Eye (tissue), 1 donor: ENCODE data around the gene SLC13A3.
"Not testable (repeated sequence)": the region's sequence is repeated elsewhere in the genome, so short reads cannot be mapped to it uniquely, and the experiment has no call there.

ENCODE experiments used
- DNase-seq: peaks from one replicate; pipeline ENCODE4 v3.0.0-alpha.2; 2015

Gene SLC13A3

DNA sequence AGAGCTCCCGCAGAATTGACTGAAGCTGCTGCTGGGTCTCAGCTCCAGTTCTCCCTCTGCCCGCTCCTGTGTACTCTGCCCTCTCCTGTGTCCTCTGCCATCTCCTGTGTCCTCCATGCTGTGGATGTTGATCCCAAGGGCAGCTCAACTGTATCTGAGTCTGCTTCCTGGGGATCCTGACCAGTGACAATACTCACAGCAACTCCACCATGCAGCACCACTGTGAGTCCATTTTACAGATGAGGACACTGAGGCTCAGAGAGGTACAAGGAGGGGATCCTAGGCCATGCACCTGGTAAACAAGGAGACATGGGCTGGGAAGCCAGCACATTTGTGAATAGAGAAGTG, 29.4 kb upstream of the SLC13A3 start:
- no peak for DNase-seq

GRCh38 chr20:46678516-46678915, 27.3 kb upstream of the SLC13A3 start:
- DNase-seq: no peak

- DNase-seq: no peak
These were observed 26.3 kb upstream of the SLC13A3 start for GRCh38 chr20:46677608-46678007.

GRCh38 chr20:46676649-46677316, 25.5 kb upstream of the SLC13A3 start:
- not testable (repeated sequence) for DNase-seq

DNA sequence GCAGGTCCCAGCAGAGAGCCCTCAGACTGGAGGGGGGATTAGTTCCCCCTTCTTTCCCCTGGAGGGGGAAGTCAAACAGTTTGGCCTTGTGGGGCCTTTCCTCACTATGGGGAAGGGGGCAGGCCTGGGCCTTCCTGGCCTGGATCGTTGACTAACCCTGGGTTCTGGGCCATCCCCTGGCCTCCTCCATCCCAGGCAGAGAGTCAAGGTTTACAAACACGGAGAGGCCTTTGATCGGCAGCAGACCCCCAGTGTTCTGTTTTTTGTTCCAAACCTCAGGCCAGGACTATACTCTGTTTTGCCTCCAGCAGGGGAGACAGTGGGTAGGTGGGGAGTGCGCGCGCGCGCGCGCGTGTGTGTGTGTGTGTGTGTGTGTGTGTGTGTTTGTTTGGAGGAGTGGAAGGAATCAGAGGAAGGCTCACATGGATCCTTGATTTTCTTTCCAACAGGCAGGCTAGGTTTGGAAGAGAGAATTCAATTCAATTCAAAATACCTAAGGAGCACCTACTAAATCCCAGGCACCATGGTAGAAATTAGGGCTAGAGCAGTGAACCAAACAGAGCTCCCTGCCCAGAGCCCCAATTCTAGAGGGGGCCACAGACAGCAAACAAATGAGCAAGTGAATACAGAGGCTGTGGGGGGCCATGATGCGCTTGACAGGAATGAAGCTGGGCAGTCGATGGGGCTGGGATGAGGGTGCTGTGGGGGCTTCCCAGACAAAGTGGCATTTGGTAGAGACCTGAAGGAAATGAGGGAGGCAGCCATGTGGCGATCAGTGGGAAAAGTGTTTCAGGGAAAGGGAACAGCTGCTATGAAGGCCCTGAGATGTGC, 23.2 kb upstream of the SLC13A3 start:
- DNase-seq: peak; percentile 45

GRCh38 chr20:46673394-46674252, 22.4 kb upstream of the SLC13A3 start:
- DNase-seq: no peak

DNA sequence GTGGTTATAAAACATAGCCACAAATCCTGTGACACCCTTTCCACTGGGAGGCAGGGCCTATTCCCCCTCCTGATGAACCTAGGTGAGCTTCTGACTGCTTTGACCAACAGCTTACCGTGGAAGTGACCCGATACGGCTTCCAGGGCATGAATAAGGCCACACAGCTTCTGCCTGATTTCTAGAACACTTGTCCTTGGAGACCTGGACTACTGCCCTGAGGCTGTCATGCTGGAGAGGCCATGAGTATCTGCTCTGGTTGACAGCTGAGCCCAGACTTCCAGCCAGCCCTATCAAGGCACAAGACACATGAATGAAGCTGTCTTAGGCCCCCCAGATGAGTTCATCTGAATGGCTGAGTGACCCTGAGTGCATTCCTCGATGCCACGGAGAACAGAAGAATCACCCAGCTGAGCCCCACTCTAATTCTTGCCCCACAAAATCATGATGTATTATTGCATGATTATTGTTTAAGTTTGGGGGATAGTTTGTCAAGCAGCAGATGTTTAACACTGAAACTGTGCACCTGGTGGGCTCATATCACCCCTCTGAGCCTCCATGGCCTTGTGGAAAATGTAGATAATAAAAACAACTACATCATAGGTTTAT, 21.4 kb upstream of the SLC13A3 start:
- DNase-seq: no peak

DNA sequence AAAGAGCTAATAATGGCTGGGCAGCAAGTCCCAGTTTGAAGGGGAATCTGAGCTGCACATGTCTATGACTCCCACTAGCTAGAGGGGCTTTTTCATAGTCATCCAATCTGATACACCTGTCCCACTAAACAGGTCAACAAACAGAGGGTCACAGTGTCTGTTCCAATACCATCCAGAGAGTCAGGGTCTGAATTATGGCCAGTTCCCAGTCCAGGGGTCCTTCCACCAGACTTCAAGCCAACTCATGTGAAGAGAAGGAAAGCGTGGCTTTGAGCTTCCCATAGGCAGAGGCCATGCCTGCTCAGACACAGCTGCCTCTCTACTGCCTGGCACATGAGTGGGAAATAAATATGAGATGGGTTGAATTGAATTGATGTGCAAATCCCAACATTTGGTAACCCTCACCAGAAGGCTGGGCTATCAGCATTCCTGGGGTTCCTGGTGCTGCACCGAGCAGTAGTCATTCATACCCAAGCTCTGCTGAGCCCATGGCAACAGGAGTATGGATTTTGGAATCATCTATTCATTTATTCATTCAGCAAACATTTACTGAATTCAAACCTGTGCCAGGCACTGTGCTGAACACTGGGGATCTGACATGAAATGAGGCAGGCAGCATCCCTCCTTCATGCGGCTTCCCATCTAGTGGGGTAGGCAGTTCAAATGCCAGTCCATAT, 20.7 kb upstream of the SLC13A3 start:
- DNase-seq: no peak

- DNase-seq: no peak
These were observed 19.6 kb upstream of the SLC13A3 start for GRCh38 chr20:46670585-46671584.

- DNase-seq: no peak
These were observed 18.9 kb upstream of the SLC13A3 start for GRCh38 chr20:46670228-46670584.

DNA sequence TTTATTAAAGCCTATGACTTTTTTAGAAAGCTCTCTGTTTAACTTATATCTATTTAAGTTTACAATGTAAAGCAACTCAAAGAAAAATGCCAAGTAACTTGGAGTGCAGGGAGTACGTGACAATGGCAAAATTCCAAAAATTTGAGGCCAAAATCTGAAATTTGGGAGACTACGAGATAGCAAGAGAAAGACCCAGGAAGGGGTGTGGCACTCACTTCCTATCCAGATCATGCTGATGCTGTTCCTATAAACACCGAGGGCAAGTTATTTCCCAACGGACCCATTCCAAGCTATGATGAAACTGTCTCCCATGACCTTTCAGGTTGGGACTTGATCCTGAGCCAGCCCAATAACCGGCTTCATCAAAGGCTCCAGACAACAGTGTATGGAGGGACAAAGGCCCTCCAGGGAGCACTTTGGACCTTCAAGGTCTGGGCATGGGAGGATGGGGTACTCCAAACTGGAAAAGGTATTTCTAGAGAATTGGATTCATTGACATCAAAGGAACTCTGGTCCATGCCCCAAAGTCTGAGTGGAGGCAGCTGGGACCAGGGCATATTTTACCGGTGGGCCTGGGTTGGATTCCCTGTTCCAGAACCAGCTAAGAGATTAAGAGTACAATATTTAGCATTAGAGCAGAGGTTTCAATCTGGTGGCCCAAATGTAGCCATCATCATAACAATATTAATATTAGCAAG, 15.7 kb upstream of the SLC13A3 start:
- DNase-seq: no peak

DNA sequence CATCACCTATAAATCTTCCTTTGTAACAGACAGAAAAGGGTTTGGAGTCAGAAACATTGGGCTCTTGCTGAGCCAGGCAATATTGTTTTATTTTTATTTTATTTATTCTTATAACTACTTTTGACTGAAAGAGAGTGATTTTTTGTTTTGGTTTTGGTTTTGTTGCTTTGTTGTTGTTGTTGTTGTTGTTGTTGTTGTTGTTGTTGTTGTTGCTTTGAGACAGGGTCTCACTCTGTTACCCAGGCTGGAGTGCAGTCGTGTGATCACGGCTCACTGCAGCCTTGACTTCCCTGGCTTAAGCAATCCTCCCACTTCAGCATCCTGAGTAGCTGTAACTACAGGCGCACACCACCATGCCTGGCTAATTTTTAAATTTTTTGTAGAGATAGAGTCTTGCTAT, 15.0 kb upstream of the SLC13A3 start:
- no peak for DNase-seq

- no peak for DNase-seq
These were observed 14.3 kb upstream of the SLC13A3 start for GRCh38 chr20:46665602-46666001.

DNA sequence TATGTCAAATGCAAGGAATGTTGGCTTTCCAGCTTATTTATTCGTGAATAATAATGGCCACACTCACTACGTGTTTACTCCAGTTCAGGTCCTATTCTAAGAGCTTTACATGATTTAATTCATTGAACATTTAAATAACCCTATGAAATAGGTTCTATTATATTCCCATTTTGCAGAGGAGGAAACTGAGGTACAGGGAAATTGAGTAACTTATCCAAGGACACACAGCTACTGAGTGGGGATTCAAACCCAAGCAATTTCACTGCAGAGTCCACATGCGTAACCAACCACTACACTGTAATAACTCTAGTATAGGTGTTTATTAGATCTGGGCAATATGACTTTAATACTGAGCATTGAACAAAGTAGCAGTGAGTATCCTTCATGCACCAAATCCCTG, 12.3 kb upstream of the SLC13A3 start:
- no peak for DNase-seq

- no peak for DNase-seq
These were observed 10.4 kb upstream of the SLC13A3 start for GRCh38 chr20:46661659-46662058.

DNA sequence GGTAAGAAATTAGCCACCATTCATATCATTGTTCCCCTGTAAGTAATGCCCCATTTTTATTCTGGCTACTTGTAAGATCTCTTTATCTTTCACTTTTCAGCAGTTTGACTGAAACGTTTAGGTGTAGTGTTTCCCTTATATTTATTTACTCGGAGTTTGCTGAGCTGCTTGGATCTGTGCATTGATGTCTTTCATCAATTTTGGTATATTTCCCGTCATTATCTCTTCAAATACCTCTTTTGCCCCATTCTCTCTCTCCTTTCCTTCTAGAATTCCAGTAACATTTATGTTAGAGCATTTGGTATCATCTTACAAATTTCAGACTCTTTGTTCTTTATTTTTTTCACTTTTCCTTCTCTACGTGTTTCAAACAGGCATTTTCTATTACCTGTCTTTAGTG, 9.2 kb upstream of the SLC13A3 start:
- DNase-seq: no peak

- DNase-seq: no peak
These were observed 6.4 kb upstream of the SLC13A3 start for GRCh38 chr20:46657618-46658017.

DNA sequence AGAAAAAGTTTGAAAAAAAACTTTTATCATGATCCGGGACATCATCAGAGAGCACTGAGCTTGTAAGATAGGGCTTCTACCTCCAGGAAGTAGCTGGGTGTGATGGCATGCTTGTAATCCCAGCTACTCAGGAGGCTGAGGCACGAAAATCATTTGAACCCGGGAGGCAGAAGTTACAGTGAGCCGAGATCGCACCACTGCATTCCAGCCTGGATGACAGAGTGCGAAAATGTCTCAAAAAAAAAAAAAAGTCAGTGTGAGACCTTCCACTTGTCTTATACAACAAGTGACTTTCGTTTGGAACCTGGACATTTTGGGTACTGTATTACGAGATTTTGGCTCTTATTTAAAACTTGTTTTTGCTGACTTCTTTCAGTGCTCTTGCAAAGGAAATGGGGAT, 5.9 kb upstream of the SLC13A3 start:
- DNase-seq: no peak

DNA sequence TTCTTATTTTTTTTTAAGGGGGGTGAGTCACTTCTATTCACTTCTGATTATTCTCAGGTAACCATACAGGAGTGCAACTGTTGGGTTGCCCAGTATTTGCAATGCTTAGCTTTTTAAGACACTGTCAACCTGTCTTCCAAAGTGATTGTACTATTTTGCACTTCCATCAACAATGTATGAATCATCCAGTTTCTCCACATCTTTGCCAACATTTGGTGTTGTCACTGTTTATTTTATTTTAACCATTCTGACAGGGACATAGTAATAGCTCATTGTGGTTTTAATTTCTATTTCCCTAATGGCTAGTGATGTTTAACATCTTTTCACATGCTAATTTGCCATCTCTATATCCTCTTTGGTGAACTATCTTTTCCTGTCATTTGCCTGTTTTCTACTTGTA, 1.4 kb upstream of the SLC13A3 start:
- DNase-seq: no peak

DNA sequence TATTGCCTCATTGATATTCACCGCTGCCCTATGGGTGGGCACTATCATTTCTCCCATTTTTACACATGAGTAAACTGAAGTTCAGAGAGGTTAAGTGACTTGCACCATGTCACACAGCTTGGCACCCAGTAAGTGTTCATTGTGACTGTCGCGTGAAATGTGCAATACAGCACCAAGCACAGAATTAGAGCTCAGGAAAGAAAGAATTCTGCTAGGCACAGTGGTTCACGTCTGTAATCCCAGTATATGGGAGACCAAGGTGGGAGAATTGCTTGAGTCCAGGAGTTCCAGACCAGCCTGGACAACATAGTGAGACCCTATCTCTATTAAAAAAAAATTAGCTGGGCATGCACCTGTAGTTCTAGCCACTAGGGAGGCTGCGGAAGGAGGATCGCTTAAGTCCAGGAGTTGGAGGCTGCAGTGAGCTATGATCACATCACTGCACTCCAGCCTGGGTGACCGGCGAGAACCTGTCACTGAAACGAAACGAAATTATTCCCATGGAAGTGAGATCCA, 626 bp downstream of the SLC13A3 start:
- DNase-seq: no peak
